Thyroid gland (tissue), 4 donors: Measurements from ENCODE around the gene IER3. TPM values are rescaled to one million over a fixed set of nuclear protein-coding genes. Genes with fewer than 3 reads are reported as not detected.

Source experiments
- DNase-seq, 2 donors: peaks; one replicate each; pipeline ENCODE4 v3.0.0-alpha.2; 2019
- H3K27ac ChIP-seq, 3 donors: fragments of 200-600 bp; sonication (generic); 1 replicate in 2 of 3; 2 replicates in 1 of 3; pipeline ENCODE4 v1.5.1; 2016 to 2019; ENCODE audit warnings: mild to moderate bottlenecking in 1 of 3, moderate library complexity in 1 of 3
- H3K27me3 ChIP-seq: fragments of 200-600 bp; sonication (generic); one replicate; pipeline ENCODE4 v1.5.1; 2019
- H3K36me3 ChIP-seq, 2 donors: fragments of 200-600 bp; sonication (generic); one replicate each; pipeline ENCODE4 v1.5.1; 2016 to 2019
- H3K4me1 ChIP-seq, 2 donors: fragments of 200-600 bp; sonication (generic); one replicate each; pipeline ENCODE4 v1.5.1; 2017 to 2019
- H3K4me3 ChIP-seq, 3 donors: fragments of 200-600 bp; sonication (generic); replicated peaks in 1 of 3; 1 replicate in 2 of 3; 2 replicates in 1 of 3; pipeline ENCODE4 v1.5.1; 2016; ENCODE audit warnings: mild to moderate bottlenecking in 1 of 3
- H3K9me3 ChIP-seq: fragments of 200-600 bp; sonication (generic); one replicate; pipeline ENCODE4 v1.5.1; 2017
- CTCF ChIP-seq, 6 experiments: fragments of 200-600 bp in 3 of 6; fragments of 450-650 bp in 3 of 6; sonication (generic) in 3 of 6; IDR thresholded peaks; one replicate each; pipeline ENCODE4 v1.5.1; 2016 to 2019; ENCODE audit warnings: antibody characterized with exemption in 6 of 6, mild to moderate bottlenecking in 2 of 6, inconsistent platforms in 1 of 6, moderate library complexity in 1 of 6
- POLR2A ChIP-seq, 2 donors: fragments of 450-650 bp; IDR thresholded peaks; one replicate each; pipeline ENCODE4 v1.6.1; 2017; ENCODE audit warnings: antibody characterized with exemption in 2 of 2, mild to moderate bottlenecking in 2 of 2, moderate library complexity in 1 of 2
- WGBS, 2 donors: methylation state at CpG; one replicate each; pipeline ENCODE4 v1.1.5; 2017; 5-methylcytosine and 5-hydroxymethylcytosine counted together
- intact Hi-C: fragments of 100-400 bp; cut with DNase I; formaldehyde crosslinking; loops from one replicate; pipeline ENCODE4 v1.15.1; 2023
- total RNA-seq, 4 donors: library from RNA; depleted of rRNA; stranded (reverse); fragments of >200 nt; gene quantifications; one replicate each; pipeline ENCODE4 v1.2.3, GENCODE V29; 2016

IER3 gene
- total RNA-seq, 4 donors from 2014 or later, result 9.3 to 19.1 (median 13.6) TPM

DNA sequence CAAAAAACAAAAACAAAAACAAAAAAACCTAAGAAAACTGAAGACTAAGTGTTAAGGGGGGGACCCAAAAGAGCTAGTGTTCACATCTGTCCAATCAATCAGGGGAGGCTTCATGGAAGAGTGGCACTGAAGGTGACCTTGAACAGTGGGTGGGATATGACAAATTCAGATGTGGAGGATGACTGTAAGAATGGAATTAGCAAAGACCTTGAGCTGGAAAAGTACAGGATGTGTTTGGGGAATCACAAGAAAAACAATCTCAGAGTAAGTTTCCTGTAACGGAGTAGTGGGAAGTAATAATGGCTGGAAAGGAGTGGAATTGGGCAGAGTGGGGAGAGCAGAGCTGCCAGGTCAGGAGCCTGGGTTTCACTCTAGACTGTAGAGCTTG lies 2.9 kb upstream of the IER3 start:
- TF ChIP-seq POLR2A (IDR thresholded peaks at IDR 0.05) (no peak), CTCF (IDR thresholded peaks at IDR 0.05) (no peak)
- Histone ChIP-seq H3K9me3 (no peaks in the 10 kb centered on the region), H3K4me3 (no peak overlapping the region), H3K27ac (peak overlapping the region in 2 of 3 donors; percentile 1 to 38), H3K27me3 (no peaks in the 10 kb centered on the region), H3K4me1 (peaks cover 12 to 27% of the 10 kb centered on the region in 2 donors), H3K36me3 (no peaks in the 10 kb centered on the region)
- intact Hi-C loops, result loop anchor here (10.0 kb wide), 3 partner anchors 78 to 338 kb away; partner anchors contain the start of gene DDR1
- WGBS, 2 donors, result 73 to 83% methylated on average over 1 of the region's 1 CpG
- no peak for DNase-seq

DNA sequence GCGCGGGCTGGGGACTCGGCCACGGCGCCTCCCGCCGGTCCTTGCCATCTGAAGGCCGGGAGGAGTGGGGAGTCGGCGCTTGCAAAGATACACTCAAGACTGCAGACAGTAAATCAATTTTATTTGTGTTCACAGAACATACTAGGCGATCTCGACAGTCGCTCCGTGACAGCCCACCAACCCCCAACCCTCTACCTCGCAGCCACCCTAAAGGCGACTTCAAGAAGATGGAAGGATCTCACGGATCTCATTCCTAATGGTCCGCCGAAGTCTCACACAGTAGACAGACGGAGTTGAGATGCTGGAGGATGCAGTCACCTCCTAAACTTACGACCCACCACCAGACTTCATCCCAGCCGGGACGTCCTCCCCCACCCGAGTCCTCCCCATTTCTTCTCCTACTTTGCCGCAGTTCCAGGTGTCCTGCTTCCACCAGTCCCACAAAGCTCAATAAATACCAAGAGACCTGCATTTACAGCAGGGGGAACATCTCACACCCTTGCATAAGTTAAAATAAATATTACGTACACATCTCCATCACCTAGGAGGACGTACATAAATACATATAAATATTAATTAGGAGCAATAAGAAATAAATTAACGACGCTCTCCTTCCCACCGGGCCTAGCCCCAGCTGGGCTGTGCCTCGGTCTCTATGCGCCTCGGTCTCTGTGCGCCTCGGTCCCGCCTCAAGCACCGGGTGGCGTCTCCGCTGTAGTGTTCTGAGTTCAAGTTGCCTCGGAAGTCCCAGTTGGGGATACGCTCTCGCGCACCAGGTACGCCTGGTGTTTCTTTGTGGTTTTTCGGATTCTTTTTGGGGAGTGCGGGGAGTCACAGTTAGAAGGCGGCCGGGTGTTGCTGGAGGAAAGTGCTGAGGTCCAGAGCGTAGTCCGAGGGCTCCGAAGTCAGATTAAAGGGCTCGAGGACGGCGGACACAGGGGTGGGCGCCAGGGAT lies 971 bp downstream of the IER3 start:
- WGBS, 2 donors, result 29 to 30% methylated on average over 38 to 54 of the region's 55 CpGs

GRCh38 chr6:30742316-30743098 lies 1.8 kb downstream of the IER3 start, which contains the start of gene FLOT1:
TSS of gene FLOT1 (minus strand) at chr6:30742687. CDS start at chr6:30742189, 498 bp downstream.
- Histone ChIP-seq H3K4me1 (peaks cover 13 to 27% of the 10 kb centered on the region in 2 donors), H3K9me3 (no peaks in the 10 kb centered on the region), H3K27me3 (no peaks in the 10 kb centered on the region), H3K4me3 (peak within 1 kb of the TSS; percentile 30 to 72 (median 56)), H3K36me3 (peaks cover 29% of the 10 kb centered on the region in 2 donors), H3K27ac (peak within 1 kb of the TSS; percentile 83 to 95 (median 93))
- TF ChIP-seq CTCF (IDR thresholded peaks at IDR 0.05) (peak in 1 of 6 experiments; percentile 9), POLR2A (IDR thresholded peaks at IDR 0.05) (peak; percentile 22 to 80)
- intact Hi-C loops, result loop anchor here (10.0 kb wide), 3 partner anchors 82 to 342 kb away; partner anchors contain the start of gene DDR1
- 1 to 2% methylated on average over 13 to 19 of the region's 66 CpGs for WGBS, 2 donors
- peak; percentile 98 for DNase-seq

More for the DNA sequence above, 971 bp downstream of the IER3 start:
- peaks cover 13 to 27% of the 10 kb centered on the region in 2 donors for H3K4me1 ChIP-seq
- H3K27me3 ChIP-seq, result no peaks in the 10 kb centered on the region
- peak overlapping the region; percentile 83 to 95 (median 93) for H3K27ac ChIP-seq
- peak; percentile 19 to 24 for DNase-seq
- intact Hi-C loops, result loop anchor here (10.0 kb wide), 3 partner anchors 81 to 341 kb away; partner anchors contain the start of gene DDR1
- H3K9me3 ChIP-seq, result no peaks in the 10 kb centered on the region
- no peak for TF ChIP-seq POLR2A (IDR thresholded peaks at IDR 0.05)
- TF ChIP-seq CTCF (IDR thresholded peaks at IDR 0.05), result peak in 1 of 6 experiments; percentile 14
- H3K36me3 ChIP-seq, result peaks cover 20 to 22% of the 10 kb centered on the region in 2 donors
- H3K4me3 ChIP-seq, result peak overlapping the region in 2 of 3 donors; percentile 40 to 72

DNA sequence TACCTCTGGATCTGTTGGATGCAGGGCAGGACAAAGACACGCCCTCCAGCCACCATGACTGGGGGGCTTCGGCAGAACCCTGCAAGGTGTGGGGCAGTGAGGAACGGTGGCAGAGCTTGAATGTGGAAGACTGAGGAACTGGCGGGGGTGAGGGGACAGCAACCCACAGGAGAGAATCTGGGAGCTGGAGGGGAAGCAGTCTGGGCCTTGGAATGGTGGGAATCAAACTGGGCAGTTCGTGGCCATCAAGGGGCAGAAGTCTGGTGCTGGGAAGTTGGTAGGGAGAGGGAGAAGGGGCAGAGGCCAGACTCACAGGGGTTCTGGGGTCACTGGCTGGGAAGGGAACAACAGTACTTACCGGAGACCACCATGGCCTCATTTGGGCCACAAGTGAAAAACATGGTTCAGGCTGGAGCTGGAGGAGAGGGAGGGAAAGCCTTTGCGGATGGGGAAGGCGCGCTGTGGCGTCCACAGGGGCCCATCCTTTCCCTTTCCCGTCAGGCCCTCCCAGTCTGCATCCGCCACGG lies 2.5 kb downstream of the IER3 start:
- intact Hi-C loops, result loop anchor here (10.0 kb wide), 3 partner anchors 83 to 343 kb away; partner anchors contain the start of gene DDR1
- peaks cover 29 to 36% of the 10 kb centered on the region in 2 donors for H3K36me3 ChIP-seq
- H3K4me3 ChIP-seq, result peak overlapping the region; percentile 30 to 72 (median 56)
- peaks cover 13 to 30% of the 10 kb centered on the region in 2 donors for H3K4me1 ChIP-seq
- DNase-seq, result no peak
- peak overlapping the region; percentile 70 to 95 (median 93) for H3K27ac ChIP-seq
- TF ChIP-seq POLR2A (IDR thresholded peaks at IDR 0.05) (no peak), CTCF (IDR thresholded peaks at IDR 0.05) (no peak)
- 12% methylated on average over 13 of the region's 13 CpGs for WGBS, 2 donors
- H3K9me3 ChIP-seq, result no peaks in the 10 kb centered on the region
- H3K27me3 ChIP-seq, result no peaks in the 10 kb centered on the region
